HCT116 (cell line): ENCODE measurements around the gene RAP1GAP2. TPM values are rescaled to one million over a fixed set of nuclear protein-coding genes. Genes with fewer than 3 reads are reported as not detected.

Experiments used
- ATAC-seq: fragments of 200-7000 bp; cut with Tn5 transposase; 2 replicates; pipeline ENCODE4 v1.9.1; 2020; ENCODE audit warnings: mild to moderate bottlenecking, moderate library complexity
- BruUV-seq: library from RNA; stranded (reverse); fragments of 400-500 nt; replicated peaks from 2 replicates; lab custom pipeline; 2021; lab: Mats Ljungman, UMichigan
- CTCF ChIA-PET: fragments of 300-600 bp; sonication (Branson Sonifier 250); formaldehyde crosslinking; loops from one replicate; lab custom pipeline; 2021; ENCODE audit warnings: antibody characterized with exemption; lab: Charles Lee
- POLR2A ChIA-PET: fragments of 300-600, 350-600 bp; sonication (Branson Sonifier 250); formaldehyde crosslinking; loops from one replicate; lab custom pipeline; 2021; ENCODE audit warnings: antibody characterized with exemption; lab: Charles Lee
- RAD21 ChIA-PET, 2 experiments: fragments of 300-600 bp; sonication (Branson Sonifier 250); formaldehyde crosslinking; loops; one replicate each; lab custom pipeline; 2023; ENCODE audit warnings: low total read pairs in 2 of 2; ENCODE audit not compliant: uncharacterized antibody in 2 of 2, unreplicated experiment in 2 of 2, low non-redundant PET in 1 of 2; lab: Charles Lee
- DNase-seq: peaks from one replicate; pipeline ENCODE4 v3.0.0-alpha.2; 2010; ENCODE audit warnings: low read depth, low spot score
- H2AFZ ChIP-seq: fragments of 200-600 bp; shearing (Covaris generic), sonication (generic); 2 replicates; pipeline ENCODE4 v1.6.1; 2017; ENCODE audit warnings: low read depth, mixed run types, mixed read lengths, antibody characterized with exemption, low read length; ENCODE audit not compliant: poor library complexity, severe bottlenecking
- H3K27ac ChIP-seq: 2 replicates; pipeline ENCODE4 v1.5.1; 2012; ENCODE audit warnings: low read depth, low read length
- H3K27me3 ChIP-seq: fragments of 200-600 bp; sonication (generic); 2 replicates; pipeline ENCODE4 v1.6.1; 2016; ENCODE audit warnings: mixed run types, low read length, mixed read lengths; ENCODE audit not compliant: insufficient read depth
- H3K36me3 ChIP-seq, 2 experiments: fragments of 200-500 bp in 1 of 2; fragments of 200-600 bp in 1 of 2; sonication (Bioruptor generic) in 1 of 2; sonication (generic) in 1 of 2; 2 replicates each; pipeline versions ENCODE4 v1.5.1 to v1.6.1; 2014 to 2016; ENCODE audit warnings: low read length in 2 of 2, inconsistent platforms in 1 of 2, mixed read lengths in 1 of 2, mixed run types in 1 of 2; ENCODE audit not compliant: insufficient read depth in 2 of 2, control insufficient read depth in 1 of 2
- H3K4me1 ChIP-seq, 2 experiments: fragments of 200-600 bp in 1 of 2; sonication (generic) in 1 of 2; 2 replicates each; pipeline versions ENCODE4 v1.5.1 to v1.6.1; 2012 to 2017; ENCODE audit warnings: low read length in 2 of 2, inconsistent platforms in 1 of 2, mild to moderate bottlenecking in 1 of 2, mixed read lengths in 1 of 2, mixed run types in 1 of 2, moderate library complexity in 1 of 2; ENCODE audit not compliant: insufficient read depth in 2 of 2, control insufficient read depth in 1 of 2
- H3K4me2 ChIP-seq: fragments of 200-600 bp; sonication (generic); 2 replicates; pipeline ENCODE4 v1.6.1; 2017; ENCODE audit warnings: mixed run types, low read length, mixed read lengths
- H3K4me3 ChIP-seq, 2 experiments: fragments of 200-600 bp in 1 of 2; sonication (generic) in 1 of 2; replicated peaks in 1 of 2; 2 replicates each; pipeline ENCODE4 v1.5.1; 2011 to 2016; ENCODE audit warnings: low read length in 2 of 2, control low read depth in 1 of 2, low read depth in 1 of 2, mild to moderate bottlenecking in 1 of 2, mixed read lengths in 1 of 2, mixed run types in 1 of 2
- H3K79me2 ChIP-seq: fragments of 200-600 bp; sonication (generic); 2 replicates; pipeline ENCODE4 v1.6.1; 2017; ENCODE audit warnings: mild to moderate bottlenecking, mixed run types, low read length, moderate library complexity, mixed read lengths; ENCODE audit not compliant: insufficient read depth
- H3K9ac ChIP-seq: fragments of 200-600 bp; sonication (generic); 2 replicates; pipeline ENCODE4 v1.6.1; 2016; ENCODE audit warnings: low read length, mixed read lengths
- H3K9me2 ChIP-seq: fragments of 200-600 bp; sonication (generic), shearing (Covaris generic); 2 replicates; pipeline ENCODE4 v1.6.1; 2017; ENCODE audit warnings: mixed run types, mild to moderate bottlenecking, moderate library complexity; ENCODE audit not compliant: insufficient read depth
- H3K9me3 ChIP-seq, 2 experiments: fragments of 200-500 bp in 1 of 2; fragments of 200-600 bp in 1 of 2; sonication (Bioruptor generic) in 1 of 2; sonication (generic) in 1 of 2; 2 replicates each; pipeline ENCODE4 v1.6.1; 2014 to 2017; ENCODE audit warnings: low read length in 2 of 2, mixed read lengths in 2 of 2, inconsistent platforms in 1 of 2, low read depth in 1 of 2, mild to moderate bottlenecking in 1 of 2, mixed run types in 1 of 2, moderate library complexity in 1 of 2; ENCODE audit not compliant: control insufficient read depth in 1 of 2, insufficient read depth in 1 of 2
- H4K20me1 ChIP-seq: fragments of 200-600 bp; sonication (generic), shearing (Covaris generic); 2 replicates; pipeline ENCODE4 v1.6.1; 2017; ENCODE audit warnings: mixed run types, mild to moderate bottlenecking, moderate library complexity; ENCODE audit not compliant: insufficient read depth
- CBX3 ChIP-seq: IDR thresholded peaks from 2 replicates; pipeline ENCODE4 v1.6.1; 2012; ENCODE audit warnings: low read depth
- ELF1 ChIP-seq: IDR thresholded peaks from 2 replicates; pipeline ENCODE4 v1.6.1; 2012; ENCODE audit warnings: low read depth, borderline replicate concordance
- EZH2phosphoT487 ChIP-seq: fragments of 200-600 bp; IDR thresholded peaks from 2 replicates; pipeline ENCODE4 v1.6.1; 2018; ENCODE audit warnings: antibody characterized with exemption, borderline replicate concordance
- JUND ChIP-seq: IDR thresholded peaks from 2 replicates; pipeline ENCODE4 v1.6.1; 2012
- ZFX ChIP-seq: fragments of 450-650 bp; IDR thresholded peaks from 2 replicates; pipeline ENCODE4 v1.6.1; 2017
- intact Hi-C: fragments of 100-400 bp; cut with micrococcal nuclease; formaldehyde crosslinking; loops from 2 replicates; pipeline ENCODE4 v1.10.0; 2022
- total RNA-seq: library from RNA; stranded (reverse); gene quantifications from one replicate; pipeline ENCODE4 v1.2.1, GENCODE V29; 2021; ENCODE audit not compliant: unreplicated experiment
- TF ChIP-seq, protein P1 (sequence below): IDR thresholded peaks from 2 replicates; pipeline ENCODE4 v1.6.1; 2012
- TF ChIP-seq, protein P2 (sequence below): IDR thresholded peaks from 2 replicates; pipeline ENCODE4 v1.6.1; 2011; ENCODE audit warnings: mild to moderate bottlenecking, low read length, moderate library complexity; ENCODE audit not compliant: insufficient replicate concordance; ENCODE audit errors: extremely low read depth

RAP1GAP2 gene
- total RNA-seq, 1 experiment from 2014 or later, result 54.6 TPM

- DNase-seq (no peak), ATAC-seq (no peak)
- H3K4me2 ChIP-seq, result no peak overlapping the region
- no peaks in the 10 kb centered on the region for H3K36me3 ChIP-seq
- no peaks in the 10 kb centered on the region for H3K9me3 ChIP-seq
- no peaks in the 10 kb centered on the region for H3K27me3 ChIP-seq
- H3K27ac ChIP-seq, result no peak overlapping the region
- ChIA-PET CTCF (no interaction called here), POLR2A (no interaction called here), RAD21 (no interaction called here)
- no peak overlapping the region for H3K9ac ChIP-seq
- no peaks in the 10 kb centered on the region for H4K20me1 ChIP-seq
- TF ChIP-seq ELF1, result no peak
- no peak for TF ChIP-seq JUND
- no peak for TF ChIP-seq EZH2phosphoT487
- TF ChIP-seq, protein P1, sequence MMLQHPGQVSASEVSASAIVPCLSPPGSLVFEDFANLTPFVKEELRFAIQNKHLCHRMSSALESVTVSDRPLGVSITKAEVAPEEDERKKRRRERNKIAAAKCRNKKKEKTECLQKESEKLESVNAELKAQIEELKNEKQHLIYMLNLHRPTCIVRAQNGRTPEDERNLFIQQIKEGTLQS, result no peak
- TF ChIP-seq ZFX, result no peak
- TF ChIP-seq, protein P2, sequence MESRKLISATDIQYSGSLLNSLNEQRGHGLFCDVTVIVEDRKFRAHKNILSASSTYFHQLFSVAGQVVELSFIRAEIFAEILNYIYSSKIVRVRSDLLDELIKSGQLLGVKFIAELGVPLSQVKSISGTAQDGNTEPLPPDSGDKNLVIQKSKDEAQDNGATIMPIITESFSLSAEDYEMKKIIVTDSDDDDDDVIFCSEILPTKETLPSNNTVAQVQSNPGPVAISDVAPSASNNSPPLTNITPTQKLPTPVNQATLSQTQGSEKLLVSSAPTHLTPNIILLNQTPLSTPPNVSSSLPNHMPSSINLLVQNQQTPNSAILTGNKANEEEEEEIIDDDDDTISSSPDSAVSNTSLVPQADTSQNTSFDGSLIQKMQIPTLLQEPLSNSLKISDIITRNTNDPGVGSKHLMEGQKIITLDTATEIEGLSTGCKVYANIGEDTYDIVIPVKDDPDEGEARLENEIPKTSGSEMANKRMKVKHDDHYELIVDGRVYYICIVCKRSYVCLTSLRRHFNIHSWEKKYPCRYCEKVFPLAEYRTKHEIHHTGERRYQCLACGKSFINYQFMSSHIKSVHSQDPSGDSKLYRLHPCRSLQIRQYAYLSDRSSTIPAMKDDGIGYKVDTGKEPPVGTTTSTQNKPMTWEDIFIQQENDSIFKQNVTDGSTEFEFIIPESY, result no peak
- no peak for TF ChIP-seq CBX3
- intact Hi-C loops, result no loop called here
- H3K9me2 ChIP-seq, result no peaks in the 10 kb centered on the region
- H2AFZ ChIP-seq, result no peak overlapping the region
- H3K79me2 ChIP-seq, result no peaks in the 10 kb centered on the region
- no peak overlapping the region for H3K4me3 ChIP-seq
- H3K4me1 ChIP-seq, result peaks cover 13 to 18% of the 10 kb centered on the region in 2 experiments
- BruUV-seq, result no TSS peak
Measured at GRCh38 chr17:2881295-2881694, 85.1 kb downstream of the RAP1GAP2 start.
